Thoracic aorta (tissue), 2 donors: ENCODE results near the gene UBL7. TPM values are rescaled to one million over a fixed set of nuclear protein-coding genes. Genes with fewer than 3 reads are reported as not detected.

ENCODE experiments used
- ATAC-seq: fragments of 150-250 bp; one replicate; pipeline ENCODE4 v1.8.0; 2017; ENCODE audit warnings: low read depth; ENCODE audit not compliant: insufficient number of reproducible peaks, low FRiP score
- DNase-seq: peaks from one replicate; pipeline ENCODE4 v3.0.0-alpha.2; 2020; ENCODE audit warnings: low spot score
- H3K27ac ChIP-seq, 2 donors: fragments of 200-600 bp; sonication (generic); 1 replicate in 1 of 2; 2 replicates in 1 of 2; pipeline ENCODE4 v1.5.1; 2016; ENCODE audit warnings: mild to moderate bottlenecking in 2 of 2, moderate library complexity in 2 of 2
- H3K27me3 ChIP-seq: fragments of 200-600 bp; sonication (generic); replicated peaks from 2 replicates; pipeline ENCODE4 v1.6.0; 2016; ENCODE audit warnings: mild to moderate bottlenecking; ENCODE audit not compliant: insufficient read depth
- H3K36me3 ChIP-seq: fragments of 200-600 bp; sonication (generic); one replicate; pipeline ENCODE4 v1.5.1; 2016
- H3K4me1 ChIP-seq, 2 donors: fragments of 200-600 bp; sonication (generic); 1 replicate in 1 of 2; 2 replicates in 1 of 2; pipeline versions ENCODE4 v1.5.1 to v1.6.0; 2016; ENCODE audit warnings: low read depth in 2 of 2, mild to moderate bottlenecking in 1 of 2; ENCODE audit not compliant: control insufficient read depth in 1 of 2
- H3K4me3 ChIP-seq: fragments of 200-600 bp; sonication (generic); 2 replicates; pipeline ENCODE4 v1.5.1; 2016; ENCODE audit warnings: mild to moderate bottlenecking
- H3K9me3 ChIP-seq: fragments of 200-600 bp; sonication (generic); 2 replicates; pipeline ENCODE4 v1.5.1; 2016
- total RNA-seq, 2 donors: library from RNA; depleted of rRNA; stranded (reverse); fragments of >200 nt; gene quantifications; one replicate each; pipeline versions ENCODE4 v1.1.0 to v1.2.3, GENCODE V29; 2016
- TF ChIP-seq, protein P1 (sequence below): fragments of 200-600 bp; sonication (generic); IDR thresholded peaks from one replicate; pipeline ENCODE4 v1.5.1; 2019; ENCODE audit warnings: antibody characterized with exemption

The UBL7 gene
- total RNA-seq, 2 donors from 2014 or later: 41.1 to 70.5 TPM

DNA sequence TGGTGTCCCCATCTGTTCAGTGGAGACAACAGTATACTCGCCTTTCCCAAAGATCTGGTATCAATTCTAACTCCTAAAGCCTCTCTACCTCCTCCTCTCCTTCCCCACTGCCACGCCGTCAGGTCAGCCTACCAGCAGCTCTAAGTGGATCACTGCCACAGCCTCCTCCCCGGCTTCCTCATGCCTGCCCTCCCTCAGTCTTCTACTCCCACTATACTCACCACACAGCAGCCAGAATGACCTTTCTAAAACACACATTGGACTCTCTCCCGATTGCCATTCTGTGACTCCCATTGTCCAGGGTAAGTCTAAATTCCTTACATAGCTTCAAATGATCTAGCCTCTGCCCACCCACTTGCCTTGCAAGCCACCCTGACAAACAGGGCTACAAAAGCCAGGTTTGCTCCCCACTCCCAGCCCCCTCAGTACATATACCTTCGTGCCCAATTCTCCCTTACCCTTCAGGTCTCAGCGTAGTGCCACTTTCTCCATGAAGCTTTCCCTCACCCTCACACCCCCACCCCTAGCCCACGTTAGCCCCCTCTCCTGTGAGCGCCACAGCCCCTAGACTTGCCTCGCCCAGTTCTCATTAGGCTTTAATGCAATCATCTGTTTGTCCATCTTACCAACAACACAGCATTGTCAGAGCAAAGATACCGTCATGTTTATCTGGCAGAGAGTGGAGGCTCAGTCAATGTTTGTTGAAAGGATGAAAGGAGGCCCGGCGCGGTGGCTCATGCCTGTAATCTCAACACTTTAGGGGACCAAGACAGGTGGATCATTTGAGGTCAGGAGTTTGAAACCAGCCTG, 17.7 kb downstream of the UBL7 start:
- ATAC-seq (no peak), DNase-seq (no peak)
- no peaks in the 10 kb centered on the region for H3K4me1 ChIP-seq
- H3K27ac ChIP-seq: no peak overlapping the region
- TF ChIP-seq, protein P1, sequence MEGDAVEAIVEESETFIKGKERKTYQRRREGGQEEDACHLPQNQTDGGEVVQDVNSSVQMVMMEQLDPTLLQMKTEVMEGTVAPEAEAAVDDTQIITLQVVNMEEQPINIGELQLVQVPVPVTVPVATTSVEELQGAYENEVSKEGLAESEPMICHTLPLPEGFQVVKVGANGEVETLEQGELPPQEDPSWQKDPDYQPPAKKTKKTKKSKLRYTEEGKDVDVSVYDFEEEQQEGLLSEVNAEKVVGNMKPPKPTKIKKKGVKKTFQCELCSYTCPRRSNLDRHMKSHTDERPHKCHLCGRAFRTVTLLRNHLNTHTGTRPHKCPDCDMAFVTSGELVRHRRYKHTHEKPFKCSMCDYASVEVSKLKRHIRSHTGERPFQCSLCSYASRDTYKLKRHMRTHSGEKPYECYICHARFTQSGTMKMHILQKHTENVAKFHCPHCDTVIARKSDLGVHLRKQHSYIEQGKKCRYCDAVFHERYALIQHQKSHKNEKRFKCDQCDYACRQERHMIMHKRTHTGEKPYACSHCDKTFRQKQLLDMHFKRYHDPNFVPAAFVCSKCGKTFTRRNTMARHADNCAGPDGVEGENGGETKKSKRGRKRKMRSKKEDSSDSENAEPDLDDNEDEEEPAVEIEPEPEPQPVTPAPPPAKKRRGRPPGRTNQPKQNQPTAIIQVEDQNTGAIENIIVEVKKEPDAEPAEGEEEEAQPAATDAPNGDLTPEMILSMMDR: no peak
- no peak overlapping the region for H3K4me3 ChIP-seq
- peaks cover 22% of the 10 kb centered on the region for H3K36me3 ChIP-seq
- H3K9me3 ChIP-seq: no peaks in the 10 kb centered on the region
- no peaks in the 10 kb centered on the region for H3K27me3 ChIP-seq

DNA sequence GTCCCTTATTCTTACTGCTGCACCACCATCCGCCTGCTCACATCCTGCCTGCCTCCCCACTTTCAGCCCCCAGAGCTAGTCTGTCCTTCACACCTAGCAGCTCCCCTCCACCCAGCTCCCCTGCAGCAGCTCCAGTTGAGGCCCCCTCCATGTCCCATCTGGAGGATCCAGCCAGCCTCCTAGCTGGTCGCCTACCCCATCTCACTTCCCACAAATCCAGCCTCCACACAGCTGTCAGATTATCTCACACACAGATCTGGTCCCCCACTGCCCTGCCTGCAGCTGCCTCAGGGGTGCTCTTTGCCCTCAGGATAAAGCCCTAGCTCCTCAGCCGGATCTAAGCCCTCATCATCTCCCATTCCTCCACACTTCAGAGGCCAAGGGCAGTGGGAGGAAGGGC, 18.4 kb downstream of the UBL7 start:
- DNase-seq: no peak
- Histone ChIP-seq H3K9me3 (no peaks in the 10 kb centered on the region), H3K4me1 (no peaks in the 10 kb centered on the region), H3K27ac (no peak overlapping the region), H3K4me3 (no peak overlapping the region), H3K36me3 (peaks cover 15% of the 10 kb centered on the region), H3K27me3 (no peaks in the 10 kb centered on the region)
- ATAC-seq: no peak
- TF ChIP-seq, protein P1: no peak

DNA sequence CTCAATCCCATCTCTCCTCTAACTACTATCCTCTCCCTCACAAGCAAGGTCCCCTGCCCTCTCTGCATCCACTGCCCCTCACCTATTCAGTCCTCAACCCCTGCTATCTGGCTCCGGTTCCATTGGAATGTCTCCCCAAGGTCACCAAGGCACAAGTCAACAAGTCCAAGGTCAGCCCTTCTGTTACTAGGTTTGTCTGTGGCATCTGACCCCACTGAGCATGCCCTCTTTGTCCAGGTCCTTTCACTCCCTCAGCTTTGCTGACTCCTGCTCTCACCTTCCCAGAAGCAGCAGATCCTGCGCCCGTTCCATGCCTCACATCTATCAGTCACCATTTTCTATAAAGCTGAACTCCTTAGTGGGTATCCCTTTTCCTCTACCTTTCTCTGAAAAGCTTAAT, 18.9 kb downstream of the UBL7 start:
- Histone ChIP-seq H3K4me1 (no peaks in the 10 kb centered on the region), H3K36me3 (peaks cover 13% of the 10 kb centered on the region), H3K27ac (no peak overlapping the region), H3K9me3 (no peaks in the 10 kb centered on the region), H3K4me3 (no peak overlapping the region), H3K27me3 (no peaks in the 10 kb centered on the region)
- ATAC-seq: no peak
- TF ChIP-seq, protein P1: no peak
- DNase-seq: no peak

DNA sequence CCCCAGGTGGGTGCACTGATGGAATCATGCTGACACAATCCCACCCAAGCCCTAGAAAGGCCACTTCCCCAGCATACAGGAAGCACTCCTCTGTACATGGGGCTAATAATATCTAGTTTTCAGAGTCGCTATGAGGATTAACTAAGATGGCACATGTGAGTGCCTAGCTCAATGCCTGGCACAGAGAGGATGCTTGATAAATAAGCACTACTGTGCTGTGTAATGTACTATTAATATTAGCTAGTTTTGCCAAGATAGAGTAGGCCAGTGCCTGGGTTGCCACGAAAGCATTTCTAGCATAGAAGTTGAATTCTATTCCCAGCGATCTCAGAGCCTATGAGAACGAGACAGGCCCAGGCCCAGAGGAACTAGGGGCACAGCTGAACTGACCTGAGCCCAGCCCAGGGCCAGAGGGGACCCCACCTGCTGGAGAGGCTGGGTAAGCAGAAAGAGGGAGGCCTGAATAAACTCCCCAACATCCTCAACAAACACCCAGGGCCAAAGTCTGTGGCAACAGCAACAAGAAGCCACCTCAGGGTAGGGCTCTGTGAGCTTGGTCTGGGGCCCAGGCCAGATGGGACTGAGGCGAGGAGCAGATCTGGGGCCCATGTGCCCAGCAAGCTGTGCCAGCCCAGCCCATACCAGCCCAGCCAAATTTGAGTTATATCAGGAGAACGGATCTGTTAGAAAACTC, 19.6 kb downstream of the UBL7 start:
- DNase-seq (no peak), ATAC-seq (no peak)
- Histone ChIP-seq H3K36me3 (peaks cover 12% of the 10 kb centered on the region), H3K27me3 (no peaks in the 10 kb centered on the region), H3K9me3 (no peaks in the 10 kb centered on the region), H3K27ac (no peak overlapping the region), H3K4me1 (no peaks in the 10 kb centered on the region), H3K4me3 (no peak overlapping the region)
- TF ChIP-seq, protein P1: no peak

DNA sequence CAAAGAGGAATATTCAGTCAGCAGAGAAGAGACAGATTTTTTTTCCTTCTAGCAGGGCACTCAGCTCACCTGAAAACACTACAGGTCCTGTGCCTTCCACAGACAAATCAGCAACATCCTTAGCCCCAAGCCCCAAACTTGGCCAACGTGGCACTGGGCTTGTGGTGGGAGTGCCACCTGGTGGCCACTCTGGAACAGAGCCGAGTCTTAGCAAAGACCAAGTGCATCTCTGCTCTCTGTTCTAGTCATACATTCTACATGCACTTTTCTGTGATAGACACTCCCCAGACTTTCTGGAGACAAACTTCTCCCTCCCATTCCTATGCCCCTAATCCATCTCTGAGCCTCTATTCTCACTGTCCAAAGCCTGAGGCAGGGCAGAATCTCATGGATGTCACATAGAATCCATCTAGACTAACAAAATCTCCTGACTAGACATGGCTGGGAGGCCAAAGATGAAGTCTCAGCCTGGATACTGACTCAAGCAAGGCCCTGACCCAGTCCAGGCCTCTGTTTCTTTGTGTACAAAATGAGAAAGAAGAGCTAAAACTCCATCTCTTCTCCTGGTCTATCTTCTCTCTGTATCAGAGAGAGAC, 22.1 kb downstream of the UBL7 start:
- no peak for ATAC-seq
- TF ChIP-seq, protein P1: peak; percentile 88
- H3K36me3 ChIP-seq: no peaks in the 10 kb centered on the region

More for the DNA sequence above, 22.1 kb downstream of the UBL7 start:
- no peaks in the 10 kb centered on the region for H3K9me3 ChIP-seq
- no peak overlapping the region for H3K27ac ChIP-seq
- peaks cover 4 to 6% of the 10 kb centered on the region in 2 donors for H3K4me1 ChIP-seq
- no peak for DNase-seq
- no peaks in the 10 kb centered on the region for H3K27me3 ChIP-seq
- no peak overlapping the region for H3K4me3 ChIP-seq
